Activated CD4-positive, alpha-beta T cell treated with anti-CD3 and anti-CD28 coated beads, Interleukin-2, amount 10 ng/mL, durations not matched to agents 7 days and 5 days (primary cell): ENCODE results near the gene KLHL20. TPM values are rescaled to one million over a fixed set of nuclear protein-coding genes. Genes with fewer than 3 reads are reported as not detected.
"Not testable (repeated sequence)": the region's sequence is repeated elsewhere in the genome, so short reads cannot be mapped to it uniquely, and the experiment has no call there.

Source experiments
- CTCF ChIA-PET: fragments of 350-600 bp; sonication (Branson Sonifier 250); formaldehyde crosslinking; loops from one replicate; lab custom pipeline; 2021; ENCODE audit warnings: antibody characterized with exemption; lab: Charles Lee
- POLR2A ChIA-PET: fragments of 350-600 bp; sonication (Branson Sonifier 250); formaldehyde crosslinking; loops from one replicate; lab custom pipeline; 2021; ENCODE audit warnings: antibody characterized with exemption; lab: Charles Lee
- DNase-seq: peaks from one replicate; pipeline ENCODE4 v3.0.0-alpha.2; 2020
- H3K27ac Mint-ChIP-seq: one replicate; pipeline ENCODE4 v1.8.0; 2021; ENCODE audit warnings: mild to moderate bottlenecking, moderate library complexity, mixed read lengths
- H3K27me3 Mint-ChIP-seq: one replicate; pipeline ENCODE4 v1.8.0; 2021; ENCODE audit warnings: mixed read lengths
- H3K36me3 Mint-ChIP-seq: one replicate; pipeline ENCODE4 v1.8.0; 2021; ENCODE audit warnings: low read depth, mixed read lengths
- H3K4me1 Mint-ChIP-seq: one replicate; pipeline ENCODE4 v1.8.0; 2021; ENCODE audit warnings: mixed read lengths
- H3K4me3 Mint-ChIP-seq: one replicate; pipeline ENCODE4 v1.8.0; 2021; ENCODE audit warnings: mild to moderate bottlenecking, moderate library complexity, mixed read lengths
- H3K9me3 Mint-ChIP-seq: one replicate; pipeline ENCODE4 v1.8.0; 2021; ENCODE audit warnings: mixed read lengths
- total RNA-seq, 2 experiments: library from RNA; stranded (reverse); gene quantifications; one replicate each; pipeline ENCODE4 v1.2.3, GENCODE V29; 2021

The KLHL20 gene
- 10 to 100 TPM; 21.3 to 21.6 TPM for total RNA-seq

DNA sequence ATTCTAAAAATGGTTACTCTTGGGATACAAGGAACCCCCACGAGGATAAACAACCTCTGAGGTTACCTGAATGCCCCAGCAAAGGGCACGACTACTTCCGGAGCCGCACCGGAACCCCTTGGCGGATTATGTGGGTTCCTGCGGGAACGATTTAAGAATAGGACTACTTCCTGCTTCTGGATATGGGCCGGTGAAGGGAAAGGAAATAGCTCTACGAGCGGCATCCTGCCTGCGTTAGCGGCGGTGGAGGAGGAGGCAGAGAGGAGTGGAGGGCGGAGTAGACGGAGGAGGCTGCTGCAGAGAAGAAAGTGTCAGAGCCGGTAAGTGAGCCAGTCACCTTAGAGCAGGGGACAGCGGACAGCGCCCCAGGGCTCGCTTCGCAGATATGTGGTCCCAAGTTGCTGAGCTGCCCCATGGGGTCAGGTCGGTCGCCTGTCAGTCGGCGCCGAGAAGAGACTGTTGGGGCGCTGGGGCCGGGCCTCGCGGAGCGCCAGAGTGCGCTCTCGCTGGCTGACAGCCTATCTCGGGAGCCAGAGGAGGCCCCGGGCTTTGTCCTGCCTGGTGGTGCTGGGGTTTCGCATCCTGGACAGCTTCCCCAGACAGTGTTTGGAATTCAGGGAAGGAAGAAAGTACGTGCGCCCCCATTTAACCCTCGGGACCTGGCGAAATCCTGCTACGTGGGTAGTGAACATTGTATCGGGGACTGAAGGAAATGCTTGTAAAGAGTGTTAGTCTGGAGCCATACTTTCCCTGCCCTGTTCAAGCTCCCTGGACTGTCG lies at the start of gene KLHL20:
Gene KLHL20, plus strand, starts transcription at position 223 of the 779 bp plus-strand sequence. CDS start 1,063 bp downstream, outside the sequence.
- CTCF ChIA-PET: interaction anchor here (1.2 kb wide), 1 partner anchor 295 kb away, joined by 3 read pairs; no protein-coding TSS in a partner anchor
- peaks cover 16% of the 10 kb centered on the region for H3K36me3 Mint-ChIP-seq
- DNase-seq: peak; percentile 91
- POLR2A ChIA-PET: interaction anchor here (0.6 to 1.1 kb wide), 3 partner anchors 109 to 1027 kb away, joined by 3 read pairs; partner anchors contain the start of genes CENPL and DARS2
- peaks cover 22% of the 10 kb centered on the region for H3K4me1 Mint-ChIP-seq
- peaks cover 17% of the 10 kb centered on the region for H3K27me3 Mint-ChIP-seq
- H3K9me3 Mint-ChIP-seq: peaks cover 4% of the 10 kb centered on the region
- H3K4me3 Mint-ChIP-seq: peak within 1 kb of the TSS; percentile 86
- H3K27ac Mint-ChIP-seq: peak within 1 kb of the TSS; percentile 94

DNA sequence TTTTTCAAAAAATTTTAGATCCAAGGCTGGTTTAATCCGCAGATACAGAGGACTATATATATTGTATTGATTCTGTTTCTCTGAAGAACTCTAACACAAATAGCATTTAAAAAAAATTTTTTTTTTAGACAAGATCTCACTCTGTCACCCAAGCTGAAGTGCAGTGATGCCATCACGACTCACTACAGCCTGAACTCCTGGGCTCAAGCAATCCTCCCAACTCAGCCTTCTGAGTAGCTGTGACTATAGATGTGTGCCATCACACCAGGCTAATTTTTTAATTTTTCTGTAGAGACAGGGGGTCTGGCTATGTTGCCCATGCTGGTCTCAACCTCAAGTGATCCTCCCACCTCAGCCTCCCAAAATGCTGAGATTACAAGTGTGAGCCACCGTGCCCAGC lies 48.1 kb upstream of the KLHL20 start:
- no peaks in the 10 kb centered on the region for H3K9me3 Mint-ChIP-seq
- no peak overlapping the region for H3K4me3 Mint-ChIP-seq
- no peak overlapping the region for H3K27ac Mint-ChIP-seq
- DNase-seq: no peak
- peaks cover 29% of the 10 kb centered on the region for H3K27me3 Mint-ChIP-seq
- H3K4me1 Mint-ChIP-seq: peaks cover 15% of the 10 kb centered on the region
- CTCF ChIA-PET: no interaction called here
- no peaks in the 10 kb centered on the region for H3K36me3 Mint-ChIP-seq
- POLR2A ChIA-PET: no interaction called here

GRCh38 chr1:173669491-173669941 lies 45.3 kb upstream of the KLHL20 start, which contains the start of gene ANKRD45:
ANKRD45 (minus strand) TSS chr1:173669851; CDS start chr1:173659418, 10,433 bp downstream.
- Mint-ChIP-seq H3K27ac (no peak within 1 kb of the TSS), H3K36me3 (no peaks in the 10 kb centered on the region), H3K4me1 (peaks cover 15% of the 10 kb centered on the region), H3K9me3 (no peaks in the 10 kb centered on the region), H3K27me3 (peaks cover 28% of the 10 kb centered on the region), H3K4me3 (peak within 1 kb of the TSS; percentile 51)
- ChIA-PET CTCF (no interaction called here), POLR2A (no interaction called here)
- peak; percentile 31 for DNase-seq

DNA sequence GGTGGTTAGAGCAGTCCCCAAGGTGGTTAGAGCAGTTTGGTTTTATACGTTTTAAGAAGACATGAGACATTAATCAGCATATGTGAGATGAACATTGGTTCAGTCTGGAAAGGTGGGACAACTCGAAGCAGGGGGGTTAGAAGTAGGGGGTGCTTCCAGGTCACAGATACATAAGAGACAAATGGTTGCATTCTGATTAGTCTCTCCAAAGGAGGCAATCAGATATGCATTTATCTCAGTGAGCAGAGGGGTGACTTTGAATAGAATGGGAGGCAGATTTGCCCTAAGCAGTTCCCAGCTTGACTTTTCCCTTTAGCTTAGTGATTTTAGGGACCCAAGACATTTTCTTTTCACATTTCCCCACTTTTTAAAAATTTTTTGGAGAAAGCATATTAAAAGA lies 40.3 kb upstream of the KLHL20 start:
- CTCF ChIA-PET, H3K4me3 Mint-ChIP-seq, H3K36me3 Mint-ChIP-seq, H3K4me1 Mint-ChIP-seq, POLR2A ChIA-PET, H3K9me3 Mint-ChIP-seq, H3K27ac Mint-ChIP-seq, DNase-seq: not testable (repeated sequence)
- H3K27me3 Mint-ChIP-seq: peaks cover 21% of the 10 kb centered on the region

DNA sequence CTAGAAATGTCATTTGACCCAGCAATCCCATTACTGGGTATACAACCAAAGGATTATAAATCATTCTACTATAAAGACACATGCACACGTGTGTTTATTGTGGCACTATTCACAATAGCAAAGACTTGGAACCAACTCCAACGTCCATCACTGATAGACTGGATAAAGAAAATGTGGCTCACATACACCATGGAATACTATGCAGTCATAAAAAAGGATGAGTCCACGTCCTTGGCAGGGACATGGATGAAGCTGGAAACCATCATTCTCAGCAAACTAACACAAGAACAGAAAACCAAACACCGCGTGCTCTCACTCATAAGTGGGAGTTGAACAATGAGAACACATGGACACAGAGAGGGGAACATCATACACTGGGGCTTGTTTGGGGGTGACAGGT lies 34.6 kb upstream of the KLHL20 start:
- H3K4me1 Mint-ChIP-seq, POLR2A ChIA-PET, H3K36me3 Mint-ChIP-seq, H3K27ac Mint-ChIP-seq, H3K9me3 Mint-ChIP-seq, DNase-seq, H3K4me3 Mint-ChIP-seq: not testable (repeated sequence)
- CTCF ChIA-PET: interaction anchor here (0.6 kb wide), 1 partner anchor 53 kb away, joined by 3 read pairs; no protein-coding TSS in a partner anchor
- H3K27me3 Mint-ChIP-seq: peaks cover 10% of the 10 kb centered on the region

DNA sequence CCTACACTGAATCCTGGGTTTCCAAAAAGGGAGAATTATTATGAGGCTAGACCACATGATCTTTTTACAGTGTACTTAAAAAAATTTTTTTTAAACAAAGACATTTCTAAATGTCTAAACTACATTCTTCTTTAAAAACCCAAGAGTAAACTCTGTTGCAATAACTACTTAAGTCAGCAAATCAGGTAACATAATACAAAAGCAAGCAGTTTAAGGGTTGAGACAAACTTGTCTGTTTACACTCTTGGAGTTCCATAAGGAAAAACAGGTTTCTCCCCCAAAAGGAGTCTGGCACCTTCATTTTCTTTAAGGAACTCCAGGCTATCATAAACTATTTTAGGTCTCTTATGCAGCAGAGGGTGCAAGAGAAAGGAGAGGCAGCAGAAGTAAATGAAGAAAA lies 32.6 kb upstream of the KLHL20 start:
- no peak for DNase-seq
- H3K27me3 Mint-ChIP-seq: peaks cover 10% of the 10 kb centered on the region
- H3K4me3 Mint-ChIP-seq: no peak overlapping the region
- no peaks in the 10 kb centered on the region for H3K36me3 Mint-ChIP-seq
- no peaks in the 10 kb centered on the region for H3K4me1 Mint-ChIP-seq
- H3K9me3 Mint-ChIP-seq: peaks cover 4% of the 10 kb centered on the region
- no peak overlapping the region for H3K27ac Mint-ChIP-seq
- CTCF ChIA-PET: interaction anchor here (0.6 kb wide), 1 partner anchor 20 kb away, joined by 3 read pairs; no protein-coding TSS in a partner anchor
- POLR2A ChIA-PET: interaction anchor here (0.5 kb wide), 1 partner anchor 548 kb away, joined by 3 read pairs; no protein-coding TSS in a partner anchor

- H3K9me3 Mint-ChIP-seq, CTCF ChIA-PET, H3K4me1 Mint-ChIP-seq, DNase-seq, H3K36me3 Mint-ChIP-seq, H3K27me3 Mint-ChIP-seq, H3K4me3 Mint-ChIP-seq, POLR2A ChIA-PET, H3K27ac Mint-ChIP-seq: not testable (repeated sequence)
Observed at GRCh38 chr1:173683838-173684237, 30.9 kb upstream of the KLHL20 start.

DNA sequence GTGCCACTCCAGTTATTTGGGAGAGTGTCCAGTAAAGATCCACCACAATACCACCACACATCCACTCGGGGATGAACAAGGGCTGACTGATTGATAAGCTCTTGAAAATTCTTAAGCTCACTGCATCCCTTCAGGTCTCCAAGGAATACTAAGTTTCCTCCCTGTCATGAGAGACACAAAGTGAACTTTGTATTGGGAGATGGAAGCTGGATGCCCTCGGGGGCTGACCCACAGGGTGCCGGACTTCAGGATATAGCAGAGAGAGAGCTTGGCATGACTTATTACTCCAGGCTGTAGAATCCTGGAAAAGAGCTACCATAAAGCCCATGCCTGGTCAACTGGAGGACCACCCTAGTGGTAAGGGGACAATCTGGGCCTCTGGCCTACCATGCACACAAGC lies 29.7 kb upstream of the KLHL20 start:
- H3K4me1 Mint-ChIP-seq, H3K27ac Mint-ChIP-seq, H3K4me3 Mint-ChIP-seq, H3K9me3 Mint-ChIP-seq, H3K36me3 Mint-ChIP-seq, CTCF ChIA-PET, POLR2A ChIA-PET, DNase-seq, H3K27me3 Mint-ChIP-seq: not testable (repeated sequence)

DNA sequence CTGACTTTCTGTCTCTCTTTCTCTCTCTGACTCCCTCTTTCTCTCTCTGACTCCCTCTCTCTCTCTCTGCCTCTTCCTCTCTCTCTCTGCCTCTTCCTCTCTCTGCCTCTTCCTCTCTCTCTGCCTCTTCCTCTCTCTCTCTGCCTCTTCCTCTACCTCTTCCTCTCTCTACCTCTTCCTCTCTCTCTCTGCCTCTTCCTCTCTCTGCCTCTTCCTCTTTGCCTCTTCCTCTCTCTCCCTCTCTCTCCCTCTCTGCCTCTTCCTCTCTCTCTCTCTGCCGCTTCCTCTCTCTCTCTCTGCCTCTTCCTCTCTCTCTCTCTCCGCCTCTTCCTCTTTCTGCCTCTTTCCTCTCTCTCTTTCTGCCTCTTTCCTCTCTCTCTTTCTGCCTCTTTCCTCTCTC lies 26.5 kb upstream of the KLHL20 start:
- Mint-ChIP-seq H3K27ac (peak overlapping the region; percentile 12), H3K36me3 (no peaks in the 10 kb centered on the region)
- POLR2A ChIA-PET: no interaction called here

DNA sequence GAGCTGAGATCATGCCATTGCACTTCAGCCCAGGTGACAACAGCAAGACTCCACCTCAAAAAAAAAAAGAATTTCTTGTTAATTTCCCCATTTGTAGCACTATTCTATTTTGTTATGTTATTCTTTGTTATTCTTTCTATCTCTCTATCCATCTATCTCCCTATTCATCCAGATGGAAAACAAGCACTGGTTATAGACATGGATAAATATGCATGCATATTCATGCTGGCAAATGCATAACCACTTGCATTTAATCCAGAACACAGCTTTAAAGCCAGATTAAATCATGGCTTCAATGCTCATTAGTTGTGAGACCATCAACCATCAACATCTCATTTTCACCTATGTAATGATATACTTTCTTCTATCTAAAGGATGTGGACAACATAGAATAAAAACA lies 21.5 kb upstream of the KLHL20 start:
- CTCF ChIA-PET: no interaction called here
- POLR2A ChIA-PET: no interaction called here
- no peaks in the 10 kb centered on the region for H3K36me3 Mint-ChIP-seq
- DNase-seq: no peak
- H3K4me3 Mint-ChIP-seq: no peak overlapping the region
- no peaks in the 10 kb centered on the region for H3K9me3 Mint-ChIP-seq
- no peak overlapping the region for H3K27ac Mint-ChIP-seq
- H3K4me1 Mint-ChIP-seq: peaks cover 6% of the 10 kb centered on the region
- peaks cover 12% of the 10 kb centered on the region for H3K27me3 Mint-ChIP-seq

More for the DNA sequence above, 26.5 kb upstream of the KLHL20 start:
- no peaks in the 10 kb centered on the region for H3K27me3 Mint-ChIP-seq
- peaks cover 7% of the 10 kb centered on the region for H3K4me1 Mint-ChIP-seq
- H3K9me3 Mint-ChIP-seq: no peaks in the 10 kb centered on the region
- CTCF ChIA-PET: interaction anchor here (0.7 kb wide), 1 partner anchor 104 kb away, joined by 3 read pairs; no protein-coding TSS in a partner anchor
- H3K4me3 Mint-ChIP-seq: no peak overlapping the region
- no peak for DNase-seq

DNA sequence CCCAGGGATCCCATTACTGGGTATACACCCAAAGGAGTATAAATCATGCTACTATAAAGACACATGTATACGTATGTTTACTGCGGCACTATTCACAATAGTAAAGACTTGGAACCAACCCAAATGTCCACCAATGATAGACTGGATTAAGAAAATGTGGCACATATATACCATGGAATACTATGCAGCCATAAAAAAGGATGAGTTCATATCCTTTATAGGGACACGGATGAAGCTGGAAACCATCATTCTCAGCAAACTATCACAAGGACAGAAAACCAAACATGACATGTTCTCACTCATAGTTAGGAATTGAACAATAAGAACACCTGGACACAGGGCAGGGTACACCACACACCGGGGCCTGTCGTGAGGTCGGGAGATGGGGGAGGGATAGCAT lies 13.5 kb upstream of the KLHL20 start:
- H3K4me3 Mint-ChIP-seq, H3K4me1 Mint-ChIP-seq, H3K27ac Mint-ChIP-seq, H3K36me3 Mint-ChIP-seq, CTCF ChIA-PET, DNase-seq, POLR2A ChIA-PET, H3K9me3 Mint-ChIP-seq: not testable (repeated sequence)
- peaks cover 25% of the 10 kb centered on the region for H3K27me3 Mint-ChIP-seq

- ChIA-PET CTCF (interaction anchor here (1.1 kb wide), 1 partner anchor 20 kb away, joined by 3 read pairs; no protein-coding TSS in a partner anchor), POLR2A (no interaction called here)
- H3K4me3 Mint-ChIP-seq: no peak overlapping the region
Observed at GRCh38 chr1:173702736-173703135, 12.0 kb upstream of the KLHL20 start.

DNA sequence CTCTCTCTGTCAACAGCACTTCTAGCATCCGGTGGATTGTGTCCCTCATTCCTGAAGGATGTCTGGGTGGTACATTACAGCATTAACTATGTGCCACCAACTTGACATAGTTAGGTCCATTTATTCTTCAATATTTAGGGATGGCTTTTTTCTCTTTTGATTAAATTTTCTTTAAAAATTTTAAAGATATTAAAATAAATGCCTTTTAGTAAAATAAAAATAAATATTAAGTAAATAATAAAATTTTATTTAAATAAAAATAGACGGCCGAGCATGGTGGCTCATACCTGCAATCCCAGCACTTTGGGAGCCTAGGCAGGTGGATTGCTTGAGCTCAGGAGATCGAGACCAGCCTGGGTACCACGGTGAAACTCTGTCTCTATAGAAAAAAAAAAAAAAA lies 9.7 kb upstream of the KLHL20 start:
- peaks cover 23% of the 10 kb centered on the region for H3K27me3 Mint-ChIP-seq
- H3K4me1 Mint-ChIP-seq: no peaks in the 10 kb centered on the region
- no peaks in the 10 kb centered on the region for H3K36me3 Mint-ChIP-seq
- no peak for DNase-seq
- no peak overlapping the region for H3K4me3 Mint-ChIP-seq
- CTCF ChIA-PET: interaction anchor here (0.6 kb wide), 1 partner anchor 793 kb away, joined by 3 read pairs; no protein-coding TSS in a partner anchor
- POLR2A ChIA-PET: no interaction called here
- no peaks in the 10 kb centered on the region for H3K9me3 Mint-ChIP-seq
- no peak overlapping the region for H3K27ac Mint-ChIP-seq

More at GRCh38 chr1:173702736-173703135, 12.0 kb upstream of the KLHL20 start:
- Mint-ChIP-seq H3K27ac (no peak overlapping the region), H3K4me1 (no peaks in the 10 kb centered on the region), H3K27me3 (peaks cover 24% of the 10 kb centered on the region), H3K36me3 (no peaks in the 10 kb centered on the region), H3K9me3 (no peaks in the 10 kb centered on the region)
- no peak for DNase-seq
